Activated CD8-positive, alpha-beta T cell treated with anti-CD3 and anti-CD28 coated beads for 36 hours (primary cell): Measurements from ENCODE around the gene SPATS2L. TPM values are rescaled to one million over a fixed set of nuclear protein-coding genes. Genes with fewer than 3 reads are reported as not detected.

Experiments used
- ATAC-seq: fragments of 200-7000 bp; cut with Tn5 transposase; one replicate; pipeline ENCODE4 v1.10.0; 2021; ENCODE audit warnings: mild to moderate bottlenecking, moderate library complexity
- CTCF ChIA-PET: fragments of 350-600 bp; sonication (Branson Sonifier 250); formaldehyde crosslinking; loops from one replicate; lab custom pipeline; 2021; ENCODE audit warnings: antibody characterized with exemption; lab: Charles Lee
- POLR2A ChIA-PET: fragments of 350-600 bp; sonication (Branson Sonifier 250); formaldehyde crosslinking; loops from one replicate; lab custom pipeline; 2021; ENCODE audit warnings: antibody characterized with exemption; lab: Charles Lee
- DNase-seq: peaks from one replicate; pipeline ENCODE4 v3.0.0-alpha.2; 2020
- H3K27ac Mint-ChIP-seq: one replicate; pipeline ENCODE4 v1.8.0; 2021; ENCODE audit warnings: mild to moderate bottlenecking, mixed read lengths
- H3K27me3 Mint-ChIP-seq: one replicate; pipeline ENCODE4 v1.8.0; 2021; ENCODE audit warnings: mixed read lengths
- H3K36me3 Mint-ChIP-seq: one replicate; pipeline ENCODE4 v1.8.0; 2021; ENCODE audit warnings: low read depth, mixed read lengths
- H3K4me1 Mint-ChIP-seq: one replicate; pipeline ENCODE4 v1.8.0; 2021; ENCODE audit warnings: low read depth, mixed read lengths
- H3K4me3 Mint-ChIP-seq: one replicate; pipeline ENCODE4 v1.8.0; 2021; ENCODE audit warnings: mild to moderate bottlenecking, moderate library complexity, mixed read lengths
- H3K9me3 Mint-ChIP-seq: one replicate; pipeline ENCODE4 v1.8.0; 2021; ENCODE audit warnings: mixed read lengths
- CTCF ChIP-seq: fragments of 200-600 bp; IDR thresholded peaks from one replicate; pipeline ENCODE4 v1.8.0; 2022; ENCODE audit warnings: antibody characterized with exemption, mild to moderate bottlenecking
- intact Hi-C: fragments of 100-400 bp; cut with micrococcal nuclease; formaldehyde crosslinking; loops from one replicate; pipeline ENCODE4 v1.10.0; 2022
- total RNA-seq, 2 experiments: library from RNA; stranded (reverse); gene quantifications; one replicate each; pipeline ENCODE4 v1.2.3, GENCODE V29; 2021

Gene SPATS2L
- total RNA-seq, 2 experiments from 2014 or later = 5.7 to 9.0 TPM

- DNase-seq (no peak), ATAC-seq (no peak)
- Mint-ChIP-seq H3K36me3 (no peaks in the 10 kb centered on the region), H3K27me3 (no peaks in the 10 kb centered on the region), H3K27ac (no peak overlapping the region), H3K4me3 (no peak overlapping the region), H3K9me3 (no peaks in the 10 kb centered on the region), H3K4me1 (no peaks in the 10 kb centered on the region)
- CTCF ChIA-PET = no interaction called here
- no peak for TF ChIP-seq CTCF
- intact Hi-C loops = no loop called here
- POLR2A ChIA-PET = no interaction called here
Observed at GRCh38 chr2:200356321-200356720, 49.8 kb downstream of the SPATS2L start.

GRCh38 chr2:200356857-200357384 is 50.4 kb downstream of the SPATS2L start:
- no peak for DNase-seq
- POLR2A ChIA-PET = no interaction called here
- CTCF ChIA-PET = no interaction called here
- no peaks in the 10 kb centered on the region for H3K27me3 Mint-ChIP-seq
- no peak for ATAC-seq
- intact Hi-C loops = no loop called here
- H3K4me3 Mint-ChIP-seq = no peak overlapping the region
- H3K4me1 Mint-ChIP-seq = no peaks in the 10 kb centered on the region
- no peaks in the 10 kb centered on the region for H3K9me3 Mint-ChIP-seq
- no peaks in the 10 kb centered on the region for H3K36me3 Mint-ChIP-seq
- no peak for TF ChIP-seq CTCF
- no peak overlapping the region for H3K27ac Mint-ChIP-seq

GRCh38 chr2:200357845-200358244 is 51.4 kb downstream of the SPATS2L start:
- Mint-ChIP-seq H3K4me1 (no peaks in the 10 kb centered on the region), H3K36me3 (no peaks in the 10 kb centered on the region), H3K27me3 (no peaks in the 10 kb centered on the region), H3K27ac (no peak overlapping the region), H3K9me3 (no peaks in the 10 kb centered on the region), H3K4me3 (no peak overlapping the region)
- ChIA-PET POLR2A (no interaction called here), CTCF (interaction anchor here (0.8 to 1.7 kb wide), 2 partner anchors 110 to 373 kb away, joined by 3 to 4 read pairs; no protein-coding TSS in a partner anchor)
- TF ChIP-seq CTCF = no peak
- ATAC-seq (no peak), DNase-seq (no peak)
- intact Hi-C loops = no loop called here

- Mint-ChIP-seq H3K9me3 (no peaks in the 10 kb centered on the region), H3K4me3 (no peak overlapping the region), H3K27ac (no peak overlapping the region), H3K27me3 (no peaks in the 10 kb centered on the region), H3K36me3 (no peaks in the 10 kb centered on the region), H3K4me1 (no peaks in the 10 kb centered on the region)
- intact Hi-C loops = no loop called here
- CTCF ChIA-PET = interaction anchor here (0.9 to 1.9 kb wide), 3 partner anchors 11 to 374 kb away, joined by 3 to 4 read pairs (median 4); no protein-coding TSS in a partner anchor
- ATAC-seq (no peak), DNase-seq (no peak)
- no peak for TF ChIP-seq CTCF
- POLR2A ChIA-PET = interaction anchor here (1.0 kb wide), 1 partner anchor 12 kb away, joined by 3 read pairs; no protein-coding TSS in a partner anchor
Observed at GRCh38 chr2:200359552-200359951, 53.1 kb downstream of the SPATS2L start.

GRCh38 chr2:200360364-200360763 is 53.9 kb downstream of the SPATS2L start:
- H3K4me3 Mint-ChIP-seq = no peak overlapping the region
- no peaks in the 10 kb centered on the region for H3K27me3 Mint-ChIP-seq
- DNase-seq = no peak
- intact Hi-C loops = no loop called here
- POLR2A ChIA-PET = interaction anchor here (1.0 kb wide), 1 partner anchor 11 kb away, joined by 3 read pairs; no protein-coding TSS in a partner anchor
- H3K4me1 Mint-ChIP-seq = no peaks in the 10 kb centered on the region
- no peak for ATAC-seq
- TF ChIP-seq CTCF = no peak
- no peaks in the 10 kb centered on the region for H3K36me3 Mint-ChIP-seq
- CTCF ChIA-PET = interaction anchor here (1.9 kb wide), 1 partner anchor 12 kb away, joined by 4 read pairs; no protein-coding TSS in a partner anchor
- H3K9me3 Mint-ChIP-seq = no peaks in the 10 kb centered on the region
- no peak overlapping the region for H3K27ac Mint-ChIP-seq
